GM11168 (cell line): ENCODE results near the gene WRAP53.

Source experiments
- in situ Hi-C: fragments of 300-500 bp; cut with MboI; formaldehyde crosslinking; loops from one replicate; pipeline ENCODE4 v1.12.0; 2022; ENCODE audit warnings: low sequenced_read_pairs; ENCODE audit not compliant: unreplicated experiment

Gene WRAP53

DNA sequence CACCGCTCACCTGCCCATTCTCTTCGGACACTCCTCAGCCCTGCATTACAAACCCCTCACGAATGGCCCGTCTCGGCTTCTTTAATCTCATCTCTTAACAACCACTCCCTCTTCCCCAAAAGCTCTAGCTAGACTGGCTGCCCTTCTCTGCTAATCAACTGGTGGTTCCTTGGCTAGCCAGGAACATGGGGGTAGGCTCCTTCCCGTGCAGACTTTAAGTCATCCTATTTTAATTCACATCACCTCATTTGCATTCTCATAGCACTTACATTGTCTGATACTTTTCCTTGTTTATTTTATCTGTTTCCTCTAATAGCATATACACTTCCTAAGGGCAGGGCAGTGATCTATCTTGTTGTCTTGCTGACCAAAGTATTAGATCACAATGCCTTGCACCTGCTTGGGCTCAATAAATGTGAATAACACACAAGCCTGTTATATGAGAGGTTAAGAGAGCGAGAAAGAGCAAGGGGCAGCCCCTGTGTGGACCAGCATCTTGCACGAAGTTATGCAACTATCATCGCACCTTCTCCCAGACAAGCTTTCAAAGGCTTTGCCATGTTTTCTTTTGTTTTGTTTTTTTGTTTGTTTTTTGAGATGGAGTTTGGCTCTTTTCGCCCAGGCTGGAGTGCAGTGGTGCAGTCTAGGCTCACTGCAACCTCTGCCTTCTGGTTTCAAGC is 10.7 kb upstream of the WRAP53 start:
- in situ Hi-C loops: no loop called here

GRCh38 chr17:7684851-7685532 is 3.3 kb upstream of the WRAP53 start:
- in situ Hi-C loops: no loop called here

- in situ Hi-C loops: no loop called here
Measured at GRCh38 chr17:7685533-7686221, 2.6 kb upstream of the WRAP53 start.

- in situ Hi-C loops: no loop called here
Measured at GRCh38 chr17:7686222-7687071, 1.8 kb upstream of the WRAP53 start.

DNA sequence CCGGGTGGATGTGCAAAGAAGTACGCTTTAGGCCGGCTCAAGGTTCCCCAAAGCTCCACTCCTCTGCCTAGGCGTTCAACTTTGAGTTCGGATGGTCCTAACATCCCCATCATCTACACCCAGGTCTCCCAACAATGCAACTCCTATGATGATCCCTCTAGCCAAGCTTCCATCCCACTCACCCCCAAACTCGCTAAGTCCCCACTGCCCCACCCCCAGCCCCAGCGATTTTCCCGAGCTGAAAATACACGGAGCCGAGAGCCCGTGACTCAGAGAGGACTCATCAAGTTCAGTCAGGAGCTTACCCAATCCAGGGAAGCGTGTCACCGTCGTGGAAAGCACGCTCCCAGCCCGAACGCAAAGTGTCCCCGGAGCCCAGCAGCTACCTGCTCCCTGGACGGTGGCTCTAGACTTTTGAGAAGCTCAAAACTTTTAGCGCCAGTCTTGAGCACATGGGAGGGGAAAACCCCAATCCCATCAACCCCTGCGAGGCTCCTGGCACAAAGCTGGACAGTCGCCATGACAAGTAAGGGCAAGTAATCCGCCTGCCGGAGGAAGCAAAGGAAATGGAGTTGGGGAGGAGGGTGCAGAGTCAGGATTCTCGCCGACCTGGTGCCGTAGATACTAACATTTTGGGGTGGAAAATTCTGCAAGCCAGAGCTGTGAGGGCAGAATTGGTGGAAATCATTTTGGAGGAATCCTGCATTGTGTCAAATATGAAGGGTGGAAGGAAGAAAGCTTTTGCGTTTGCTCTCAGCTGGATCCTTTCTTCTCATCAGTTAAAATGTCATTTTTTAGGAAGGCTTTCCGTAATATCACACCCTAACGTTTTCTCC is 987 bp upstream of the WRAP53 start, which contains the start of gene TP53:
Gene TP53, minus strand, starts transcription at position 419 of the 836 bp plus-strand sequence. CDS start 10,896 bp downstream, outside the sequence.
- in situ Hi-C loops: no loop called here

- in situ Hi-C loops: no loop called here
Measured at GRCh38 chr17:7688808-7689316, 585 bp downstream of the WRAP53 start.

DNA sequence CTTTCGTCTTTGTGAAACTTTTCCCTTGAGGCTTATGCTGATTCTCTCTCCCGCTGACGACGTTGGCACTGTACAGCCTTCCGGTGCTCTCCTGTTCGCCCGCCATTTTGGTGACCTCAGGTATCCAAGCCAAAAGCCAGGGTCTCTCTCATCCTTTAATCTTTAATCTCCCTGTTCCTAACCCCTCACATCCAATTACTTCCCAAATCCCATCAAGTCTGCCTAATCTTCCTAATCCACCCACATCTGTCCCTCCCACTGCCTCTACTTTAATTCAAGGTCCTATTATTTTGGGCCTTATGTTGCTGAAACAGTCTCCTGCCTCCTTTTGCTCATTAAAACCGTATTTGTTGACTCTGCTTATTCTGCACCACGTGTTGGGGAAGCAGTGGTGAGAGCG is 7.3 kb downstream of the WRAP53 start:
- in situ Hi-C loops: no loop called here

GRCh38 chr17:7697828-7698588 is 9.7 kb downstream of the WRAP53 start:
- in situ Hi-C loops: no loop called here

- in situ Hi-C loops: no loop called here
Measured at GRCh38 chr17:7700510-7700909, 12.2 kb downstream of the WRAP53 start.

DNA sequence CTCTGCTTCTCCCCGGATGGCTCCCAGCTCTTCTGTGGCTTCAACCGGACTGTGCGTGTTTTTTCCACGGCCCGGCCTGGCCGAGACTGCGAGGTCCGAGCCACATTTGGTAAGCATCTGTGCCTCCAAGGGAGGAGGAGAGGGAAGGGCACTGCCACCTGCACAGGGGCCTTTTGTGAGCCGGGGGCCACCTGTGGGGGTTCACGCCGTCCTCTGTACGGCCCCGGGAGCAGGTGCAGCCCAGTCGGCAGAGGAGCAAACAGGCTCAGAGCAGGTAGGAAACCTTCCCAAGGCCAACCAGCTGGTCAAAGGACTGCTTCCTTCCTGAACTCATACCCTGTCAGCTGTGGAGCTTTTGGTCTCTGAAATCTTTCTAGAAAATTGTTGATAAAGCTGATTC is 13.4 kb downstream of the WRAP53 start:
- in situ Hi-C loops: no loop called here

GRCh38 chr17:7702776-7703175 is 14.5 kb downstream of the WRAP53 start:
- in situ Hi-C loops: no loop called here

- in situ Hi-C loops: no loop called here
Measured at GRCh38 chr17:7703584-7704479, 15.6 kb downstream of the WRAP53 start.

DNA sequence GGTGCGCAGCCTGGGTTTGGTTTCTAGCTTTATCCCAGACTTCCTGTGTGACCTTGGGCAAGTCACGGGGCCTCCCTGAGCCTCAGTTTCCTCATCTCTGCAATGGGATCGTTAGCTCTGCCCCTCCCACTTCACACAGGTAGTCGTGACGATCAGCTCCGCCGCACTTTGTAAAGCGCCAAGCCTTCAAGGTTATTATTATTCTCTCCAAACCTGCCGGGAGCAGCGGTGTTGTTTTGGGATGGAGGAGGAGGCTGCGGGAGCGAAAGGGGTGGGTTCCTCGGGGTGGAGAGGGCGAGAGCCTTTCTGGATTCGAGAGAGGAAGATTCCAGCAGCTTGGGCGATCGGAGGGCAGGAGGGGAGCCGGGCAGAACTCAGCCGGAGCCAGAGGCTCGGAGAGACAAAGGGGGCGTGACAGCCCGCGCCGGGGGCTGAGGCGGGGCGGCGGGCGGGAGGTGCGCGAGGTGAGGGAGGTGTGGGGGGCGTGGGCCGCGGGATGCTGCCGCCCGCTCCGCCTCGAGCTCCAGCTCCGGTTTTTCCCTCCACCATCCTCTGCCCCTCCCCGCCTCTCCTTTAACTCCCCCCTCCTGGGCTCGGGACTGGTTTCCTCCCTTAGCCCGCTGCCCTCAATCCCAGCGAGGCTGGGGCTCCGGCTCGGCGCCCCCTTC is 16.5 kb downstream of the WRAP53 start, which contains the start of gene EFNB3:
Gene EFNB3, plus strand, starts transcription at position 602 of the 668 bp plus-strand sequence. CDS start 397 bp downstream, outside the sequence.
- in situ Hi-C loops: no loop called here

DNA sequence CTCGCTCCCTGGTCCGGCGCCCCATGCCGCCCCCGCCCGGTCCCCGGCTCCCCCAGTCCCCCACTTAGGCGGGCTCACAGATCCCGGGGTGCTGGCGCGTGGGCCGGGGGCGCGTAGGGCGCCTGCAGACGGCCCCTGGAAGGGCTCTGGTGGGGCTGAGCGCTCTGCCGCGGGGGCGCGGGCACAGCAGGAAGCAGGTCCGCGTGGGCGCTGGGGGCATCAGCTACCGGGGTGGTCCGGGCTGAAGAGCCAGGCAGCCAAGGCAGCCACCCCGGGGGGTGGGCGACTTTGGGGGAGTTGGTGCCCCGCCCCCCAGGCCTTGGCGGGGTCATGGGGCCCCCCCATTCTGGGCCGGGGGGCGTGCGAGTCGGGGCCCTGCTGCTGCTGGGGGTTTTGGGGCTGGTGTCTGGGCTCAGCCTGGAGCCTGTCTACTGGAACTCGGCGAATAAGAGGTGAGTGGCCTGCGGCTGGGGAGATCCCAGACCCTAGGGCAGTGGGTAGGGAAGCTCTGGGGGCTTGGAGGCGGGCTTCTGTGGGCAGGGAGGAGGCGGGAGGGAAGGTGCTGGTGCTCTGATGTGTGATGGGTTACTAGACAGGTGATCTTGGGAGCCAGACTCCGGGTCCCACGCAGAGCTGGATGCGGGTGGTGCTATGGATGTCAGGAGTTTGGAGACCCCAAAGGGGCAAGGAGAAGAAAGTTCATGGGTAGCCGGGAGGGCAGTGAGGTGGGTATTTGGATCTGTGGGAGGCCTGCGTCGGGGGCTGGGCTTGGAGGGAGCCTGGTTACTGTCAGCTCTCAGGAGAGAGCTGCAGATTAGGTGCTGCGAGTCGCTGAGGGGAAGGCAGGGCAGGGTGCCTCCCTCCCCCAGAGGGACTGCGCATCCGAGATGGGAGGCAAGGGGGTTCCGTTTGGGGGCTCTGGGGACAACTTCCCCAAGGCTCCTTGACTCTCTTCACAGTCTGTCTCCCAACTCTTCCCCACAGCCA is 17.3 kb downstream of the WRAP53 start:
- in situ Hi-C loops: no loop called here

DNA sequence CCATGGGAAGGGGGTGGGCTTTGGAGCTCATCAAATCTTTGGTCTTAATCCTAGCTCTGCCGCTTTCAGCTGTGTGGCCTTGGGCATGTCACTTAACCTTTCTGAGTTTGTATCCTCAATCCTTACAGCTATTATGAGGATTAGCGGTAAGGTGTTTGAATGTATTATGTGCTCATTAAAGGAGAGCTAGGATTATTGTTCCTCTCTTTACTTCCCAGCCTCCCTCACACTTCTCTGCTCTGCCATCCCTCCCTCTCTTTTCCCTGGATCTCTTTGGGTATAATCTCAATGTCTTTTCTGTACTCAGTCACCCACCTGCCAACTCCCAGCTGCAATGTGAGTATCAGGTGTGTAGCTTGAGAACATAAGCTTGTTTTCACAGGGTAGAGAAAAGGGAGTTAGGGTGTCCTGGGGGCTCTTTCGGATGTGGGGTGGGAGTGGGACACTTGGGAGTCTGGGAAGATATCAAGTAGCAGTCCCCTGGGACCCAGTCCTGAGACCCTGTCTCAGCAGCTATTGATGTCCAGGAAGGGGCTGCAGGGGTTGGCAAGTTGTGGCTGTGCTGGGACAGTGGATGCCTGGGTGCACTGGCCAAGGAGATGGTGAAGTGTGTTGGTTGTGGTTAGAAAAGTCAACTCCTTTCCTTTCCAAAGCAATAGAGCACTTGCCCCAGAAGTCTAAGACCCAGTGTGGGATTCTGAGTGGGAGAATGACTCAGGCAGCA is 18.5 kb downstream of the WRAP53 start:
- in situ Hi-C loops: no loop called here
